Astrocyte (in vitro differentiated cells and primary cell): ENCODE data around the gene USP21. TPM values are rescaled to one million over a fixed set of nuclear protein-coding genes. Genes with fewer than 3 reads are reported as not detected.

ENCODE experiments used
- DNase-seq: peaks from one replicate; pipeline ENCODE4 v3.0.0-alpha.2; 2010; ENCODE audit warnings: low read depth
- FAIRE-seq: peaks from 2 replicates; lab custom pipeline; 2011; peaks lifted over from hg19 to GRCh38; lab: Jason Lieb, UNC
- H2AFZ ChIP-seq: 2 replicates; pipeline ENCODE4 v1.6.0; 2012; ENCODE audit warnings: low read depth, low read length, inconsistent platforms
- H3K27ac ChIP-seq: 2 replicates; pipeline ENCODE4 v1.5.1; 2011; ENCODE audit warnings: low read depth, low read length, inconsistent platforms
- H3K27me3 ChIP-seq: 2 replicates; pipeline ENCODE4 v1.6.0; 2011; ENCODE audit warnings: low read length, inconsistent platforms; ENCODE audit not compliant: insufficient read depth
- H3K36me3 ChIP-seq: 2 replicates; pipeline ENCODE4 v1.5.1; 2011; ENCODE audit warnings: low read length, inconsistent platforms; ENCODE audit not compliant: insufficient read depth
- H3K4me1 ChIP-seq: 2 replicates; pipeline ENCODE4 v1.5.1; 2011; ENCODE audit warnings: low read length, inconsistent platforms; ENCODE audit not compliant: insufficient read depth
- H3K4me2 ChIP-seq: 2 replicates; pipeline ENCODE4 v1.6.0; 2012; ENCODE audit warnings: low read length, inconsistent platforms
- H3K4me3 ChIP-seq: 2 replicates; pipeline ENCODE4 v1.5.1; 2011; ENCODE audit warnings: low read depth, mild to moderate bottlenecking, low read length, inconsistent platforms; ENCODE audit not compliant: insufficient read depth
- H3K79me2 ChIP-seq: 2 replicates; pipeline ENCODE4 v1.6.0; 2012; ENCODE audit warnings: mild to moderate bottlenecking, low read length, inconsistent platforms; ENCODE audit not compliant: insufficient read depth
- H3K9ac ChIP-seq: 2 replicates; pipeline ENCODE4 v1.6.0; 2012; ENCODE audit warnings: mild to moderate bottlenecking, low read length, inconsistent platforms
- H3K9me3 ChIP-seq: 2 replicates; pipeline ENCODE4 v1.5.1; 2012; ENCODE audit warnings: low read depth, mild to moderate bottlenecking, low read length, inconsistent platforms; ENCODE audit not compliant: insufficient read depth
- H4K20me1 ChIP-seq: 2 replicates; pipeline ENCODE4 v1.6.0; 2012; ENCODE audit warnings: low read length, inconsistent platforms; ENCODE audit not compliant: insufficient read depth
- H3K27ac Mint-ChIP-seq: one replicate; pipeline ENCODE4 v1.8.0; 2021; ENCODE audit warnings: mild to moderate bottlenecking, mixed read lengths; ENCODE audit not compliant: unreplicated experiment
- H3K27me3 Mint-ChIP-seq: one replicate; pipeline ENCODE4 v1.8.0; 2021; ENCODE audit warnings: low read depth, mixed read lengths; ENCODE audit not compliant: unreplicated experiment
- H3K36me3 Mint-ChIP-seq: one replicate; pipeline ENCODE4 v1.8.0; 2021; ENCODE audit warnings: low read depth, mixed read lengths; ENCODE audit not compliant: unreplicated experiment
- H3K4me1 Mint-ChIP-seq: one replicate; pipeline ENCODE4 v1.8.0; 2021; ENCODE audit warnings: low read depth, mixed read lengths; ENCODE audit not compliant: unreplicated experiment
- H3K4me3 Mint-ChIP-seq: one replicate; pipeline ENCODE4 v1.8.0; 2021; ENCODE audit warnings: mild to moderate bottlenecking, moderate library complexity, mixed read lengths; ENCODE audit not compliant: unreplicated experiment
- H3K9me3 Mint-ChIP-seq: one replicate; pipeline ENCODE4 v1.8.0; 2021; ENCODE audit warnings: mild to moderate bottlenecking, mixed read lengths; ENCODE audit not compliant: unreplicated experiment
- EZH2 ChIP-seq: IDR thresholded peaks from 2 replicates; pipeline ENCODE4 v1.6.1; 2012; ENCODE audit warnings: mild to moderate bottlenecking, low read length, inconsistent platforms; ENCODE audit not compliant: insufficient read depth
- total RNA-seq: library from RNA; stranded (reverse); gene quantifications from 2 replicates; pipeline ENCODE4 v1.2.1, GENCODE V29; 2021
- TF ChIP-seq, protein P1 (sequence below): IDR thresholded peaks from 2 replicates; pipeline ENCODE4 v1.5.1; 2011; ENCODE audit warnings: low read depth, mild to moderate bottlenecking, inconsistent platforms, low read length, moderate library complexity; ENCODE audit not compliant: insufficient read depth

Gene USP21
- total RNA-seq, 1 donor from 2014 or later: 14.4 TPM

DNA sequence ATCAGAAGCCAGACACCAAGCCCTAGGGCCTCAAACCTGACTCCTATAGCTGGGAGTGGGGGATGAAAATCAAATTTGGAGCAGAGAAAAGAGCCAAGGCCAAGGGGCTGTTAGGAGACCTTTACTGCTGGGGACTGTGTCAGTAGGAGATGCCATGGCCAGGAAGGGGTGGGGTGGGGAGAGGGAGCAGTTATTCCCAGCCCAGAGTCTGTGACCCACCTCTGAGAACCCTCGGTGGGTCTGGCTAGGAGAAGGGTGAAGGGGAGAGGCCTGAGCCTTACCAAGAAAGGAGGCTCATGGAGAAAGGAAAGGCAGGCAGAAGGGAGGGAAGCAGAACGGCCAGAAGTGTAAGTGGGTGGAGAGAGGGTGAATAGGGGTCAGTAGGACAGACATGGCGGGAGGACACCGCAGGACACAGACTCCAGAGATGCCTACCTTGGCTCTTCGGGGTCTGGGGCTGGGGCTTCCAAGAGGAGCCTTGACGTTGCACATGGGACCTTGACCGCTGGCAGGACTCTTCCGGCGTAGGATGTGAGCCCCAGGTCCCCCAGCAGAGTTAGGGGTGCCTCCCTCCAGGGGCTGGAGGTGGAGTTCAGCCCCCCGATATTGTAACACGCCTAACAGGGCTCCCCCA is 38.4 kb downstream of the USP21 start:
- H3K4me3 Mint-ChIP-seq: peak overlapping the region; percentile 72
- no peaks in the 10 kb centered on the region for H3K27me3 Mint-ChIP-seq
- Histone ChIP-seq H3K27ac (no peak overlapping the region), H3K79me2 (peaks cover 6% of the 10 kb centered on the region), H4K20me1 (no peaks in the 10 kb centered on the region), H3K27me3 (no peaks in the 10 kb centered on the region), H3K4me1 (peaks cover 30% of the 10 kb centered on the region), H3K9ac (peak overlapping the region; percentile 64), H2AFZ (peak overlapping the region; percentile 80), H3K4me2 (peak overlapping the region; percentile 60), H3K4me3 (no peak overlapping the region), H3K9me3 (no peaks in the 10 kb centered on the region), H3K36me3 (no peaks in the 10 kb centered on the region)
- DNase-seq: no peak
- H3K9me3 Mint-ChIP-seq: no peaks in the 10 kb centered on the region
- H3K36me3 Mint-ChIP-seq: no peaks in the 10 kb centered on the region
- no peak overlapping the region for H3K27ac Mint-ChIP-seq
- no peak for TF ChIP-seq EZH2
- TF ChIP-seq, protein P1, sequence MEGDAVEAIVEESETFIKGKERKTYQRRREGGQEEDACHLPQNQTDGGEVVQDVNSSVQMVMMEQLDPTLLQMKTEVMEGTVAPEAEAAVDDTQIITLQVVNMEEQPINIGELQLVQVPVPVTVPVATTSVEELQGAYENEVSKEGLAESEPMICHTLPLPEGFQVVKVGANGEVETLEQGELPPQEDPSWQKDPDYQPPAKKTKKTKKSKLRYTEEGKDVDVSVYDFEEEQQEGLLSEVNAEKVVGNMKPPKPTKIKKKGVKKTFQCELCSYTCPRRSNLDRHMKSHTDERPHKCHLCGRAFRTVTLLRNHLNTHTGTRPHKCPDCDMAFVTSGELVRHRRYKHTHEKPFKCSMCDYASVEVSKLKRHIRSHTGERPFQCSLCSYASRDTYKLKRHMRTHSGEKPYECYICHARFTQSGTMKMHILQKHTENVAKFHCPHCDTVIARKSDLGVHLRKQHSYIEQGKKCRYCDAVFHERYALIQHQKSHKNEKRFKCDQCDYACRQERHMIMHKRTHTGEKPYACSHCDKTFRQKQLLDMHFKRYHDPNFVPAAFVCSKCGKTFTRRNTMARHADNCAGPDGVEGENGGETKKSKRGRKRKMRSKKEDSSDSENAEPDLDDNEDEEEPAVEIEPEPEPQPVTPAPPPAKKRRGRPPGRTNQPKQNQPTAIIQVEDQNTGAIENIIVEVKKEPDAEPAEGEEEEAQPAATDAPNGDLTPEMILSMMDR: no peak
- peaks cover 30% of the 10 kb centered on the region for H3K4me1 Mint-ChIP-seq
- no peak for FAIRE-seq

DNA sequence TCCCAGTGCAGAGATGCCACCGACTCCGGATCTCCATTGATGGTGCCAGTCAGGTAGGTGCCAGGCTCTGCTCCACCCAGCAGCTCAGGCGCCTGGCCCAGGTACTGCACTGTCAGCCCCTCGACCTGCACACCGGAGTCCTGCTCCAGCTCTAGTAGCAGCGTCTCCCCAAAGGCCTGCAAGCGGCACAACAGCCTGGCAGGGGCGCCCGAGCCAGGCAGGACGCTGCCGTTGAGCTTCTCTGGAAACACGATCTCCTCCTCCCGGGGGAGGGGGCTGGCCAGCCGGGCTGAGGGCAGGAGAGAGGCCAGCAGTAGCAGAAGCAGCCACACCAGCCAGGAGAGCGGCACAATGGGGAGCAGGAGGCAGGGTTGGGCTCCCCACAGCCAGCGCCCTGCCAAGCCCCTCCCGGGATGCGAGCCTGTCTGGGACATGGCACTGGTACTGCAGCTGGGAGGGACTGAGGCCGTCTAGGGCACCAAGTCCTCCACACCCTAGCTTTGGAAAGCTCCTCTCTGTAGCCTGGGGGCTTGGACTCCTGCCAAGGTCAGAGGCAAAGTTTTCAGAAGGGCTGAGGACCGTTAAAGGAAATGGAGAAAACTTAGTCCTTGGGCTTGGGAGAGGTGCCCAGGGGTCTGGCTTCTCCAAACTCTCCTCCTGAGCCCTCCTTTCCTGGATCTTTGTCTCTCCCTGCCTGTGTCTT is 39.0 kb downstream of the USP21 start:
- no peaks in the 10 kb centered on the region for H4K20me1 ChIP-seq
- peaks cover 33% of the 10 kb centered on the region for H3K4me1 ChIP-seq
- H3K27me3 Mint-ChIP-seq: no peaks in the 10 kb centered on the region
- FAIRE-seq (no peak), DNase-seq (no peak)
- TF ChIP-seq, protein P1: no peak
- TF ChIP-seq EZH2: no peak
- H3K27ac Mint-ChIP-seq: no peak overlapping the region
- H3K4me3 ChIP-seq: no peak overlapping the region
- no peaks in the 10 kb centered on the region for H3K9me3 Mint-ChIP-seq
- peaks cover 12% of the 10 kb centered on the region for H3K79me2 ChIP-seq
- H3K36me3 ChIP-seq: no peaks in the 10 kb centered on the region
- no peak overlapping the region for H3K27ac ChIP-seq
- no peaks in the 10 kb centered on the region for H3K27me3 ChIP-seq
- no peak overlapping the region for H3K9ac ChIP-seq
- peak overlapping the region; percentile 64 for H3K4me3 Mint-ChIP-seq
- no peaks in the 10 kb centered on the region for H3K36me3 Mint-ChIP-seq
- peaks cover 29% of the 10 kb centered on the region for H3K4me1 Mint-ChIP-seq
- no peaks in the 10 kb centered on the region for H3K9me3 ChIP-seq
- peak overlapping the region; percentile 80 for H2AFZ ChIP-seq
- H3K4me2 ChIP-seq: peak overlapping the region; percentile 60
